ENCODE results near the gene SPOCK2. TPM values are rescaled to one million over a fixed set of nuclear protein-coding genes. Genes with fewer than 3 reads are reported as not detected.
A peak's percentile ranks its signal among the peaks of the same experiment; 100 is the strongest.

Gene SPOCK2
- total and polyA plus RNA-seq, 2 of the 13 experiments (the other 11 are each of a cell fraction or from before 2014, with no cell fraction given): 8.6 to 30.6 TPM

DNA sequence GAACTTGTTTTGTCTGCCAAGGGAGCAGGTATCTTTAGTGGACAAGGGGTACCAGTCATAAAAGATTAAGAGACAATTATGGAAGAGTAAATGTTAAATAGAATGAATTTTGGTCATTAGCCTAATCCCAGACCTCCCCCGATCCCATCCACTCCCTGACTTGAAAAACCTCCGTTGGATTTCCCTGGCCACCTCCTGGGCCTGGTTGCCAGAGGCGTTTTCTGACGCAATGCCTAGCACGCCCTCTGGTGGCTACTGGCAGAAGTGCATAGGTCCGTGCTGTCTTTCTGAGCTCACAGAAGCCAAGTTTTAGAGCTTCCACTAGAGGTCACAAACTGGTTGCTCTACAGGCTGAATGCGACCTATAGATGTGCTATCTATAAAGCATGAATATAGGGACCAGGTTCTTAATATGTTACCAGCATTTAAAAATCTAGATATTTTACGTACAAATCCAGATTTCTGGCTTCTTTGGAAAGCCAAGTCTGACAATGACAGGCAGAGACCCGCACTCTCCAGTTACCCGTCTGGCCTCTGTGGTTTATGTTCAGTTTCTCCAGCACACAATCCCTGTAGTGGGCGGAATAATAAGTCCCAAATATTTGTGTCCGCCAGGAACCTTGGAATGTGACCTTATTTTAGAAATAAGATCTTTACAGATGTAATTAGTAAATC is 39.8 kb downstream of the SPOCK2 start (continued):
- peak; percentile 68; the same call in 1 of the 2 replicates for TF ChIP-seq CBX5 (CRISPR knock-in tag; IDR thresholded peaks at IDR 0.05; ENCODE audit: borderline replicate concordance)
- TF ChIP-seq, protein P1, sequence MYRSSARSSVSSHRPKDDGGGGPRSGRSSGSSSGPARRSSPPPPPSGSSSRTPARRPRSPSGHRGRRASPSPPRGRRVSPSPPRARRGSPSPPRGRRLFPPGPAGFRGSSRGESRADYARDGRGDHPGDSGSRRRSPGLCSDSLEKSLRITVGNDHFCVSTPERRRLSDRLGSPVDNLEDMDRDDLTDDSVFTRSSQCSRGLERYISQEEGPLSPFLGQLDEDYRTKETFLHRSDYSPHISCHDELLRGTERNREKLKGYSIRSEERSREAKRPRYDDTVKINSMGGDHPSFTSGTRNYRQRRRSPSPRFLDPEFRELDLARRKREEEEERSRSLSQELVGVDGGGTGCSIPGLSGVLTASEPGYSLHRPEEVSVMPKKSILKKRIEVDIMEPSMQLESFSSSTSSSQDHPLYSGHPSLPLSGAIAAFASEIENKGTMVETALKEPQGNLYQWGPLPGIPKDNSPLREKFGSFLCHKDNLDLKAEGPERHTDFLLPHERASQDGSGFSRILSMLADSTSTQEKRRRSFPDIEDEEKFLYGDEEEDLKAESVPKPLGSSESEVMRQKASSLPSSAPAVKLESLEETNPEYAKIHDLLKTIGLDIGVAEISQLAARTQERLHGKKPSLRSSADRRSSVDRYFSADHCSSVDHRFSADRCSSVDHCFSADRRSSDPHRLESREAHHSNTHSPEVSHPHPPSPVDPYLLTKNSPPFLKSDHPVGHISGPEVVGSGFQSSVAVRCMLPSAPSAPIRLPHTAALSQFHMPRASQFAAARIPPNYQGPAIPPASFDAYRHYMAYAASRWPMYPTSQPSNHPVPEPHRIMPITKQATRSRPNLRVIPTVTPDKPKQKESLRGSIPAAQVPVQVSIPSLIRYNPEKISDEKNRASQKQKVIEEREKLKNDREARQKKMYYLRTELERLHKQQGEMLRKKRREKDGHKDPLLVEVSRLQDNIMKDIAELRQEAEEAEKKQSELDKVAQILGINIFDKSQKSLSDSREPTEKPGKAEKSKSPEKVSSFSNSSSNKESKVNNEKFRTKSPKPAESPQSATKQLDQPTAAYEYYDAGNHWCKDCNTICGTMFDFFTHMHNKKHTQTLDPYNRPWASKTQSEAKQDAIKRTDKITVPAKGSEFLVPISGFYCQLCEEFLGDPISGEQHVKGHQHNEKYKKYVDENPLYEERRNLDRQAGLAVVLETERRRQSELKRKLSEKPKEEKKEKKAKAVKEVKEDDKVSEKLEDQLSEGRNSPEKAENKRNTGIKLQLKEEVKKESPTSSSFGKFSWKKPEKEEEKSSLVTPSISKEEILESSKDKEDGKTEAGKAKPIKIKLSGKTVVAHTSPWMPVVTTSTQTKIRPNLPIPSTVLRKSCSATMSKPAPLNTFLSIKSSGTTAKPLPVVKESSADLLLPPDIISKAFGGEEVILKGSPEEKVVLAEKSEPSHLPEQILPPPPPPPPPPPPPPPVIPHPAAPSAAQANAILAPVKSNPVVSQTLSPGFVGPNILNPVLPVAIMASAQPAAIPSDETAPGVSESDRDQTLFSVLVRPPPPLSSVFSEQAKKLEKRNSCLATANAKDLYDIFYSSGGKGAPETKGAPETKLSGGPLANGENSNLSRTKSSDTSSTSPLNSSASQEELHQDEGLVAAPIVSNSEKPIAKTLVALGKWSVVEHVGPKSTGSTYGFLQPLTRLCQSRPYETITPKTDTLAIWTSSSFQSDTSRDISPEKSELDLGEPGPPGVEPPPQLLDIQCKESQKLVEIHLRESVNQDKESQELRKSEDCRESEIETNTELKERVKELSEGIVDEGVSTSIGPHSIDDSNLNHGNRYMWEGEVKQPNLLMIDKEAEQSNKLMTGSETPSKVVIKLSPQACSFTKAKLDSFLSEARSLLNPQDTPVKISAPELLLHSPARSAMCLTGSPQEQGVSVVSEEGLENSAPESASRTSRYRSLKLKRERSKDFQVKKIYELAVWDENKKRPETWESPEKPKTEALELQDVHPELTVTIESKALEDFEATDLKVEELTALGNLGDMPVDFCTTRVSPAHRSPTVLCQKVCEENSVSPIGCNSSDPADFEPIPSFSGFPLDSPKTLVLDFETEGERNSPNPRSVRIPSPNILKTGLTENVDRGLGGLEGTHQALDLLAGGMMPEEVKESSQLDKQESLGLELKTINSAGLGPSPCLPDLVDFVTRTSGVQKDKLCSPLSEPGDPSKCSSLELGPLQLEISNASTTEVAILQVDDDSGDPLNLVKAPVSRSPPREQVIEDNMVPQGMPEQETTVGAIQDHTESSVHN (CRISPR knock-in tag; IDR thresholded peaks at IDR 0.05): no peak
- TF ChIP-seq, protein P2, sequence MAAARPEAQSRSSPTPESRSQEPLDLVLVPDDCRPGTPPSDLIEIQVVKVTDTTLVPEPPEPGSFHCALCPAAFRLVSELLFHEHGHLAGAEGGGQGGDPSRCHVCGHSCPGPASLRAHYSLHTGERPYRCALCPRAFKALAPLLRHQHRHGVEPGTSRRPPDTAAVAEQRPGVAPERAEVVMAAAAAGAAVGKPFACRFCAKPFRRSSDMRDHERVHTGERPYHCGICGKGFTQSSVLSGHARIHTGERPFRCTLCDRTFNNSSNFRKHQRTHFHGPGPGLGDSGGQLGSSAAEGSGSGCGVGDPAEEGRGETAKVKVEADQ (CRISPR knock-in tag; IDR thresholded peaks at IDR 0.05; ENCODE audit: borderline replicate concordance): no peak
- no peak for TF ChIP-seq ZNF670 (CRISPR knock-in tag; IDR thresholded peaks at IDR 0.05; ENCODE audit: borderline replicate concordance)
- TF ChIP-seq ARID2 (CRISPR knock-in tag; IDR thresholded peaks at IDR 0.05; ENCODE audit: borderline replicate concordance): no peak
- TF ChIP-seq, protein P3, sequence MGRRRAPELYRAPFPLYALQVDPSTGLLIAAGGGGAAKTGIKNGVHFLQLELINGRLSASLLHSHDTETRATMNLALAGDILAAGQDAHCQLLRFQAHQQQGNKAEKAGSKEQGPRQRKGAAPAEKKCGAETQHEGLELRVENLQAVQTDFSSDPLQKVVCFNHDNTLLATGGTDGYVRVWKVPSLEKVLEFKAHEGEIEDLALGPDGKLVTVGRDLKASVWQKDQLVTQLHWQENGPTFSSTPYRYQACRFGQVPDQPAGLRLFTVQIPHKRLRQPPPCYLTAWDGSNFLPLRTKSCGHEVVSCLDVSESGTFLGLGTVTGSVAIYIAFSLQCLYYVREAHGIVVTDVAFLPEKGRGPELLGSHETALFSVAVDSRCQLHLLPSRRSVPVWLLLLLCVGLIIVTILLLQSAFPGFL (CRISPR knock-in tag; IDR thresholded peaks at IDR 0.05): no peak
- TF ChIP-seq FOSL2 (CRISPR knock-in tag; IDR thresholded peaks at IDR 0.05): peak; percentile 69
- TF ChIP-seq ESRRA (CRISPR knock-in tag; IDR thresholded peaks at IDR 0.05; ENCODE audit: low read depth): no peak
- TF ChIP-seq ZNF101 (CRISPR knock-in tag; IDR thresholded peaks at IDR 0.05; ENCODE audit: borderline replicate concordance, low read depth): no peak
- TF ChIP-seq, protein P4, sequence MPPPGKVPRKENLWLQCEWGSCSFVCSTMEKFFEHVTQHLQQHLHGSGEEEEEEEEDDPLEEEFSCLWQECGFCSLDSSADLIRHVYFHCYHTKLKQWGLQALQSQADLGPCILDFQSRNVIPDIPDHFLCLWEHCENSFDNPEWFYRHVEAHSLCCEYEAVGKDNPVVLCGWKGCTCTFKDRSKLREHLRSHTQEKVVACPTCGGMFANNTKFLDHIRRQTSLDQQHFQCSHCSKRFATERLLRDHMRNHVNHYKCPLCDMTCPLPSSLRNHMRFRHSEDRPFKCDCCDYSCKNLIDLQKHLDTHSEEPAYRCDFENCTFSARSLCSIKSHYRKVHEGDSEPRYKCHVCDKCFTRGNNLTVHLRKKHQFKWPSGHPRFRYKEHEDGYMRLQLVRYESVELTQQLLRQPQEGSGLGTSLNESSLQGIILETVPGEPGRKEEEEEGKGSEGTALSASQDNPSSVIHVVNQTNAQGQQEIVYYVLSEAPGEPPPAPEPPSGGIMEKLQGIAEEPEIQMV (CRISPR knock-in tag; IDR thresholded peaks at IDR 0.05; ENCODE audit: low read depth): no peak
- no peak for TF ChIP-seq ZBTB7A (CRISPR knock-in tag; IDR thresholded peaks at IDR 0.05)
- TF ChIP-seq RAD21 (CRISPR knock-in tag; IDR thresholded peaks at IDR 0.05): peak; percentile 98

All from HepG2 (cell line).